GM21515 (cell line): ENCODE results near the gene UBXN11.
A peak's percentile ranks its signal among the peaks of the same experiment; 100 is the strongest.

ENCODE experiments used
- ATAC-seq: cut with Tn5 transposase; IDR thresholded peaks from one replicate; pipeline ENCODE4 v1.9.1; 2021; ENCODE audit not compliant: unreplicated experiment

Gene UBXN11

DNA sequence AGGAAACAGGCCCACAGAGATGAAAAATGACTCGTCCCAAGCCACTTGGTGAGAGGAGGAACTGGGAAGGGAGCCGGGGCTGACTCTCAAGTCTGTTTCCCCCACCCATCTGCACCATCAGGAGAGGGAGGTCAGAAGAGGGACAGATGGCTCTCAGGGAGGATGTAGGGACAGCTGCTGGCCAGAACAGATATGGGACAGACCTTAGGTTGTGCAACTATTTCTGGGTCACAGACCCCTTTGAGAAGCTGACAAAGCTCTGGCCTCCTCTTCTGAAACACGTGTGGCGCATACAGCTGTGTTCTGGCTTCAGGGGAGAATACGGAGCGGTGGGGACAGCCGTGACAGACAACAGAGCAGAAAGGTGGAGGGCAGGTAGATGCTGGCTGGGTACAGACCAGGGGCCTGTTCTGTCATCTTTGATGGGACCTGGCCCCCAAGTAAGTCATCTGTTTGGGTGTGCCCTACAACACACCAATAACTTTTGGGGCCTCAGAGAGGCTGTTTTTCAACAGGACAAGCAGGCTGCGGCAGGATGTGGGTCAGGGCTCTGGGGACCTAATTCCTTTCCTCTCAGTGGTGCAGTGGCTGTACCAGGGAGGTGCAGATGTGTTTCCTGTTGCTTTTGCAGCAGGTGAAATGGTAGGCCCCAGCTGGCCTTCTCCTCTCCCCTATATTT lies 19.3 kb downstream of the UBXN11 start:
- peak; percentile 40 for ATAC-seq

DNA sequence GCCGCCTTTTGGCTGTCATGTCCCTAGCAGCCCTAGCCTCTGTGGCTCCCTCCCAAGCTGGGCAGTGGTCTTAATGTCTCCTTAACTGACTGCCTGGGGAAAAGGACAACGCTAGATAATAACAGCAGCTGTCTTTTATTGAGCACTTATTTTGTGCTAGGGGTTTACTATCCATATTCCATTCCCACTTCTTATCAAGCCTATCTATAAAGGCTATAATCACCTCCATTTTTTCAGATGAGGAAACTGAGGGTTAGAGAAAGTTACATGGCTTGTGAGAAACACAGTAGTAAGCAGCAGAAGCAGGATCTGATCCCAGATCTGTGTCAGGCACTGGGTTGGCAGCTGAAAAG lies 20.4 kb downstream of the UBXN11 start:
- no peak for ATAC-seq

DNA sequence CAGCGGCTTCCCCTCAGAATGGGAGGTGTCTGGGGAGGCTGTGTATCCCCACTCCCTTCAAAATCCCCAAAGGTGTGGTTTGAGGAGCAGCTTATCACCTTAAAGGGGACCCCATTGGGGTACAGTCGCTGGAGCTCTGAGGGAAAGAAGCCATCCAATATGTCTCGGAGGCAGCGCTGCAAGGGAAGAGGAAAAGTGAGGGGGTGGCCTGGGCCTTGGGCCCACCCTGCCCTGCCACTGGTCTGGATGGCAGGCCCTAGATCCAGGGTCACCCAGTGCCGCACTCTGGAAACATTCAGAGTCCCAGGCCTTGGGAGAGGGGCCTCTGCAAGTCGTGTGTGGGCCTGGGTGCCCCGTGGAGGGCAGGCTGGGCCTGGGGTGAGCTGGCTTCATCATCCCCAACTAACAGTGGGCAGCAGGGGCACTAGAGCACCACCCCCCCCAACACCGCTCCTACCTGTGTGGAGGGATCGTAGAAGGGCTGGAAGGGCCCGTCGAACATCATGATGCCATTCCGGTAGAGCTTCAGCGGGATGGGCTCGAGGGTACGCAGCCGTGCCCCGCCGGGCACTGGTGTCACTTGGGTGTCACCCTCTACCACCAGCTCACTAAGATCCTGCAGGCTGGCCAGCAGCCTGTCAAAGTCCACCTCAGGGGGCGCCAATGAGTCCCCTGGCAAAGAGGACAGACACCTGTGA lies 20.9 kb downstream of the UBXN11 start:
- ATAC-seq = no peak

DNA sequence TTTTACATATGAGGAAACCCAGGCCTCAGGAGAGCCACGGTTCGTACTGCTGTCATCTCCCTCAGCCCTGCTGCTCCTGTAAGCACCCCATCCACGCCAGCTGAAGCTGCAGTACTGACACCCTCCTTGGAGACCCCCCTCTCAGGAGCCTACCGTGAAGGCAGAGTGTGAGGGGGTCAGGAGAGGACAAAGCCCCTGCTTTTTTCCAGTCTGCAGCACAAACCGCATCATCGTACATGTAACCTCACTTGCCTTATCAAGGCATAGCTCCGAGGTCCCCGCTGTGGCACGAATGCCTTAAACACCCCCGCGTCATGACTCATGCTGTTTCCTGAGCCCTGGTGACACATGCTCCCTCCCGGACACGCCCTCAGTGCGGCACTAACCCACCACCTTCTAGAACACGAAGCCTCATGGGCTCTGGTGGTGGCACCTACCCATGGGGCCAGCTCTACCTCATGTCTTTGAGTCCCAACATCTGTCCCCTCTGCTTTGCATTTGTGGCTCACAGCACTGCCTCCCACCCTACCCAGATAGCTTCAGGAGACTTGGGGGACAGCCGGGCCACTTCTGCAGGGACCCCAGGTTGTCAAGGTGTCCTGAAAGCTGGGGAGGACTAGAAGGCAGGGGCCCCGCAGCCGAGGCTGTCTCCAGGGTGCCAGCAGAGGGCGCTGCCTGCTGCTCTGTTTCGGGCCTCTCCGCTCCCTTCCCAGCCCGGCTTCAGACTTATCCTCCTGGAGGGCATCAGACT lies 21.7 kb downstream of the UBXN11 start:
- no peak for ATAC-seq

DNA sequence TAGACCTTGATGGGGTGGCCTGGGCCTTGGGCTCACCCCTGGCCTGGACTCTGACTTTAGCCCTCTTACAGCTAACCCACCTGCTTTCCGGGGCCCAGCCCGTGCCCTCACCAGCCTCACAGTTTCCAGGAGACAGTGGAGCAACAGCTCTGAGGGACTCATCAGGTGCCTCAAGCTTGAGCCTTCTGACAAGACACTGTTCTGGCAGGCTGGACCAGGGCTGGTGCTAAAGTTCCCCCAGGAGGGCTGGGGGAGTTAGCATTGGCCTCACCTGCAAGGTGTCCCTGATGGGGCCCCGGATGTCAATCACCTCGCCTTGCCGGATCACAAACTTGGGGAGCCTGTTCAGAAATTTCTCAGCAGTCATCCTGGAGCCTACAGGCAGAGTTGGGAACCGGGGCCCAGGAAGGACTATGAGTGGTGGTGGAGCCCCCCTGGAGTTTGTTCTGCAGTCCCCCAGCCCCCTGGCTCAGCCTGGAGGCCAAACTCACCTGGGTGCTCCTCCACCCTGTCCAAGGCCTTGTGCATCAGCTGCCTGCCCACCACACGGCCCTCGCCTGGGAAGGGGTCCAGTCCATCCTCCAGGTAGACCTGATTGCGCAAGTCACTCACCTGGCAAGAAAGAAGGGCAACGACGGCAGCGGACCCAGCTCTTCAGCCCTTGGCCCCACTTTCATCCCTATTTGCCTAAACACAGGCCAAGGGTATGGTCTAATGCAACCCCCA lies 22.4 kb downstream of the UBXN11 start:
- no peak for ATAC-seq

DNA sequence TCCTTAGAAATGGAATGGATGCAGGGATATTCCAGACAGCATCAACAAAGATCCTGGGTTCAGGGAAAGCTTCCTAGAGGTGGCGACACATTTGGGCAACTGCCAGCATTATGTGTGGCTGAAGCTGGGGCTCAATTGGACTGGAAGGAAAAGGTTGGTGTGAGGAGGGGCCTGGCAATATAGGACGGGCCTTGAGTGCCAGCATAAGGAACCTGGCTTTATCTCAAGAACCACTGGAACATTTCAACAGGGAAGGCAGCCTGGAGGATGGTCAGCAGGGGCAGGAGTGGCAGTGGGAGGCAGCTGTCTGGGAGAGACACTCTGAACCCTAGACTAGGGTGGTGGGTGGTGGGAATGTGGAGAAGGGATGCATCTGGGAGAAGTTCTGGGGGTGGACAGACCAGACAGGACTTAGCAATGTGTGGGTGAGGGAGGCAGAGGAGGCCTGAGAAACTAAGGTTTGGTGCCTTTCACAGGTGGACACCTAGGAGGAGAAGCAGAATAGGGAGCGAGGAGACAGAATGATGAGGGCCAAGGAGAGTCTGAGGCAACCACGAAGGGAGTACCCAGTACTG lies 23.1 kb downstream of the UBXN11 start:
- no peak for ATAC-seq

DNA sequence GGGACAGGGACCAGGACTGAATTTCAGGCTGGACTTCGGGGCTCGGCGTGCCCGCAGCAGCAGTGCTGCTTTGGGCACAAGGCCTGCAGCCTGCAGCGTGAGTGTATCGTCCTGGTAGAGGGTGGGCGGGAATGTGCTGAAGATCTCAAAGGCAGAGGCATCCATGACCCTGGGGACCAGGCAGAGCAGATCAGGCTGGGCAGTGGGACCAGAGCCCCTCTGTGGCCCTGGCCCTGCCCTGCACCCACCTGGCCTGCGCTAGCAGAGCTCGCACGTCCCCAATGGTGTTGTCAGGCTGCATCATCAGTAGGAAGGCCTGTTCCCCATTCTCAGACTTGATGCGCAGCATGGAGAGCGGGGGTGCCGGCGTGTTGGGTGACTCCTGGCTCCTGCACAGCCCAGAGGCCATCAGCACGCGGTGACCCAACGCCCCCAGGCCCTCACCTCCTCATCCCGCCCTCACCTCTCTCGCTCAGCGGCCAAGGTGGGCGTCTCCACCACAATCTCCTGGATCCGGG lies 24.0 kb downstream of the UBXN11 start:
- no peak for ATAC-seq

DNA sequence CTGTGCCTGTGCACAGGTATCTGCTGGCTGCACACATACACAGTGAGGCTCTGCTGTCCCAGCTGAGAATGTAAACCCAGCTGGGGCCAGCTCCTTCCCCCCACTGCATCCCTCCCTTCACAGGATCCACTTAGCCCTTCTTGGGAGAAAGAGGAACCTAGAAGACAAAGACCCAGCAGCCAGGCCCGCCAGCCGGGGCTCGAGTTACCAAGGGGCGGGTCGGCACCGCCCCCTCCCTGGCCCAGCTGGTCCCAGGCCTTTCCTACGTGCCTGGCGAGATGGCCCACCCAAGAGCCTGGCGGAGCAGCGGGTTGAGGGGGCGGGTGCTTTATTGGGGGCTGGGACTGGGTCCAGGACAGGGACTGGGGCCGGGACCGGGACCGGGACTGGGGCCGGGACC lies 24.5 kb downstream of the UBXN11 start:
- no peak for ATAC-seq

DNA sequence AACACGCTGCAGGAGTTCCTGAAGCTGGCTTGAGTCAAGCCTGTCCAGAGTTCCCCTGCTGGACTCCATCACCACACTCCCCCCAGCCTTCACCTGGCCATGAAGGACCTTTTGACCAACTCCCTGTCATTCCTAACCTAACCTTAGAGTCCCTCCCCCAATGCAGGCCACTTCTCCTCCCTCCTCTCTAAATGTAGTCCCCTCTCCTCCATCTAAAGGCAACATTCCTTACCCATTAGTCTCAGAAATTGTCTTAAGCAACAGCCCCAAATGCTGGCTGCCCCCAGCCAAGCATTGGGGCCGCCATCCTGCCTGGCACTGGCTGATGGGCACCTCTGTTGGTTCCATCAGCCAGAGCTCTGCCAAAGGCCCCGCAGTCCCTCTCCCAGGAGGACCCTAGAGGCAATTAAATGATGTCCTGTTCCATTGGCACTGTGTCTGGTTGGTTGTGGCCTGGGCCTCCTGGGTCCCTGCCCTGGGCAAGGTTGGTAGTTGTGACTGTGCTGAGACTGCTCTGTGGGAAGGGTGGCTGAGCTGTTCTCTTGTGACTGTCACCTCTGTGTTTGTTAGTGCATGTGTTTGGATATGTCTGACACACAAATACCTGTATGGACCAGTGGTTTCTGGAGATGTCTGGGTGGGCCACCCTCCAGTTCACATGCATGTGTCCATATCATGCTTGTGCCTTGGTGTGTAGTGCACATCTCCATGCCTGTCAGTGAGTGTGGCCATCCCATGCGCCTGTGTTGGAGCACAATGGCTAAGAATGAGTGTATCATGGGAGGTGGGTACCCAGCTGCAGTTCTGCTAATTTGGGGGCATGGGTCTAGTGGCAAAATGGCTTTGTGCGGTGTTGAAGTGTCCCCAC lies 25.1 kb downstream of the UBXN11 start:
- no peak for ATAC-seq

DNA sequence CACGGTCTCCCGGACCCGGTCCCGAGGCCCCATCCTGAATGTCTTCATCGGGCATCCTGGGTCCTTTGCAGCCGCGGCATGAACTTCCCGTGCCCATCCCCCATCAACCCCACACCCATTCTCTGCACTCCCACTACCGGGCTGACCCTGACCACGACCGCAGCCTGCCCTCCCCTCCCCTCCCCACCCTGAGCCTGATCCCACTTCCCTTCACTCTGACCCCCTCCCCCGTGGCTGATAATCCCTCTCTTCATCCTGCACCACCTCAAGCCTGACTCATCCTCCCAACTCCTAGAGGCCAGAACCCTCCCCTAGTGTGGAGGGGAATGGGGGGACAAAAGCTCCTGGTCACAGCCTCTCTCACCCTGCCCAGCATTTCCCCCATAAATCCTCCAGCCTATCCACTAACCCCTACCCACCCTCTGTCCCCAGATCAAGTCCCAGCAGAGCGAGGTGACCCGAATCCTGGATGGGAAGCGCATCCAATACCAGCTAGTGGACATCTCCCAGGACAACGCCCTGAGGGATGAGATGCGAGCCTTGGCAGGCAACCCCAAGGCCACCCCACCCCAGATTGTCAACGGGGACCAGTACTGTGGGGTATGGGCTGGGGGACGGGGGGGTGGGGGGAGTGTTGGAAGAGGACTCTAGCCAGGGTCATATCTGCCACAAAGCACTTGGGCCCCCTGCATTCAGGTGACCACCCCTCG lies 25.9 kb downstream of the UBXN11 start:
- peak; percentile 2 for ATAC-seq

DNA sequence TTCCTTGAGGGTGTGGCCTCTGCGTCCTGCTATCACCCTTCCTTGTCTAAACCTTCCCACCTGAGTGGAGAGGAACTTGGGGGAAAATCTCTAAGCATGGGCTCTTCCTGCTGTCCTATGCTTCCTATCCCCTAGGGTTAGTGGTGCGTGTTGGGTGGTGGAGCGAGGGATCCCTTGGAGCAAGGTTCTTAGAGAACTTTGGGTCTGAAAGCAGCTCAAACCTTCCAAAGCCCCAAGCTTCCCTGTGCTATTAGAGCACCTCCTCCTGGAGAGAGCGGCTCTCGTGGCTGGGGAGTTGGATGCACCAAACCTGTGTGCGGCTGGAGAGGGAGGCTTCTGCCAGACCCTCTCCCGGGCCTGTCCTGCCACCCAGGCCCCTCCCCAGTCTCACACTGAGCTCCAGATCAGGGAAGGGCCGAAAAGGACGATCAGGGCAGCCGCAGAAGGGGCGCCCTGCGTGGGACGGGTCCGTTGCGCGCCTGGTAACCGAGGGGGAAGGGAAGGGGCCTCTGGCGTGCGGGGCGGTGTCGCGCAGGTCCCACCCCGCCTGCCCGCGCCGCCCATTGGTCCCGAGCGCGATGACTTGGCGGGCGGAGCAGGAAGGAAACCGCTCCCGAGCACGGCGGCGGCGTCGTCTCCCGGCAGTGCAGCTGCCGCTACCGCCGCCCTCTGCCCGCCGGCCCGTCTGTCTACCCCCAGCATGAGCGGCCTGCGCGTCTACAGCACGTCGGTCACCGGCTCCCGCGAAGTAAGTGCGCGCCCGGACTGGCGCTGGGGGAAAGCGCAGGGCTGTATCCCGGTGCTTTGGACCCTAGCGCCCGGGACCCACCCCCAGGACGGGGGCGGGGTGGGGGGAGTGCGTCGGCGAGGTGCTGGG lies 26.7 kb downstream of the UBXN11 start, which contains the start of gene SH3BGRL3:
SH3BGRL3 (plus strand) TSS at position 631 of the 877 bp plus-strand sequence; CDS start at position 701, 70 bp downstream.
- ATAC-seq = peak; percentile 51

DNA sequence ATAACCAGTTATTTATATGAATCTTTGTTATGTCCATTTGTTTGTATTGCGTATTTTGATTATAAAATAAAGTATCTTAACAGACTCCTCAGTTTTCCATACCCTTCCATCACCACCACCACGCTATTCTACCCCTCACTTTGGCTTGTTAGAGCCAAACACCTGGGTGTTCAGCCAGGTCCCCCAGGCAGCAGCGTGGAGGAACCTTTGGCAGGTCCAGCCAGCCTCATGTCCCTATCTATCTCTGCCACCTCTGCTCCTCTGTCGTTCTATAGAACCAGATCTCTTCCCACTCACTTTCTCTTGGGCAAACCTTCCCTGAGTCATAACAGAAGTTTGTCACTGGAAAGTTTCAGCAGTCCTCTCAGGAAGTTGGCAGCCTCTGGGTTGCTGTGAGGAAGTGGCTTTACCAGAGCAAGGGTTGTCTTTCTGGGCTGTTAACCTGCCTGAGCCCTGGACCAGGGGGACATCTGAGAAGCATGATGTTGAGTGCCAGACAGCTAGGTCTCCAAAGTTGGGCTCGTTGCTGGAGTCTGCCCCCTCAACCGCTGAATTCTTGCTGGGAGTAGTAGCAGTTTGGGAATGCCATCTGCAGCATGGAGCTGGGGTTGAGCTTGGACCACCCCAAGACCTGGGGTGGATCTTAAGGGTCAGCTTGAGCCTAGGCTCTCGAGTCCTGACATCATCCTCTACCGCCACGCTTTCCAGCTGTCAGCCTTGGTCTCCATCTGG lies 27.5 kb downstream of the UBXN11 start:
- no peak for ATAC-seq

DNA sequence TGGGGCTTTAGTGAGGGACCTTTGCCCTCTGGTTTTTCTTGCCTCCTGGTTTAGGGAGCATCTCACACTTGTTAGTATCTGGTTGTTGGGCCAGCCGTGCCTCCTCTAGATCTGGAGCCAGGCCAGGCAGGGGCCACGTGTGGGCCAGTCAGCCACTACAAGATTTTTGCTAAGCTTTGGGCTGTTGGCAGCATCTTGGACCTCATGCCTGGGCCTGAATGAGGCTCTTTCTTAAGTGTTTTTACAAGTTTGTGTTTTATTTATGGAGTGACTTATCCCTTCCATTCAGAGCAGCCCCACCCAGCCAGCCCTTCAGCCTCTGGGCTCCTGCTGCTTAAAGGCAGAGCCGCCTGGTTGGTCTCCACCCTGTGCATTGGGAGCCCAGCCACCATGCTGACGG lies 28.1 kb downstream of the UBXN11 start:
- no peak for ATAC-seq

DNA sequence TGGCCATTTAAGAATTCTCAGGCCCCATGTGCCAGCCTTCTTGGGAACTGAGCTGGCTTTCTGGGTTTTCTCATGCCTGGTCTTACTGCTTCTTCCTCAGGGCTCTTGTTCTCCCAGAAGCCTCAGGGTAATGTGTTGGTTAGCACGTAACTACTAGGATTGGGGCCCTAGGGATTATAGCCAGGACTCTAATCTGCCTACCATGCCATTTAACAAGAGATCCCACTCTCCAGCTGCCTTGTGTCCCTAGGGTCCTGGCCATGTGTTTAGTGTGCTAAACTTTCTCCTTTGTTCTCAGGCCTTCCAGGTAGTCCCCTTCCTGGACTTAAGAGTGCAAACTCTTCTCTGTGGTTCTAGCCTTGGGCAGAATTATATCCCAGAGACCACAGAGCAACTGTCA lies 28.7 kb downstream of the UBXN11 start:
- no peak for ATAC-seq

DNA sequence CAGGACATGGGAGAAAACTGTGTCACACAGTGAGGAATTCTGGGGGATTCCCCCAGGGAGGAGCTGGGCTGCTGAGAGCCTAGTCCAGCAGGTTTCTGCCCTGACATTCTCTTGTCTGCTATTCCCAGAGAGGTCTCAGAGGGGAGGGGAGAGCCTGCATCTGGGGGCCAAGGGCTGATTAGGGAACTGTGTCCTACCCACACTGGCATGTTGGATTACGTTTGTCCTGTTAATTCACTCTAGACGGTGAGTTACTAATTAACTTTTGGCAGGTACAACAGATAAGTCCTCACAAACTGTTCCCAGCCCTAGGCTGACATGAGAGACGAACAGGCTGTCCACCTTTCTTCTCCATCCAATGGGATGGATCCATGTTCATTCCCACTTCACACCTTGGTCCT lies 29.2 kb downstream of the UBXN11 start:
- ATAC-seq = no peak

DNA sequence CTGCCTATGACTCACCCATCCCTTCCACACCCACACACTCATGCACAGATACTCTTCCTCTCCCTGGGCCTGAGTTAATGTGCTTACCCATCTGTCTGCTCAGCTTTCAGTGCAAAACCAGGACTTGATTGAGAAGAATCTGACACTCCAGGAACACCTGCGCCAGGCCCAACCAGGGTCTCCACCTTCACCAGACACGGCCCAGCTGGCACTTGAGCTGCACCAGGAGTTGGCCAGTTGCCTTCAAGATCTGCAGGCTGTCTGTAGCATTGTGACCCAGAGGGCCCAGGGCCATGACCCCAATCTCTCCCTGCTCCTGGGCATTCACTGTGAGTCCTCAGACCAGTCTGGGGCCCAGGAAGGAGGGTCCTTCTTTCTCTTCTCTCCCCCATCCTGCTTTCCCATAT lies 30.0 kb downstream of the UBXN11 start:
- ATAC-seq = no peak

DNA sequence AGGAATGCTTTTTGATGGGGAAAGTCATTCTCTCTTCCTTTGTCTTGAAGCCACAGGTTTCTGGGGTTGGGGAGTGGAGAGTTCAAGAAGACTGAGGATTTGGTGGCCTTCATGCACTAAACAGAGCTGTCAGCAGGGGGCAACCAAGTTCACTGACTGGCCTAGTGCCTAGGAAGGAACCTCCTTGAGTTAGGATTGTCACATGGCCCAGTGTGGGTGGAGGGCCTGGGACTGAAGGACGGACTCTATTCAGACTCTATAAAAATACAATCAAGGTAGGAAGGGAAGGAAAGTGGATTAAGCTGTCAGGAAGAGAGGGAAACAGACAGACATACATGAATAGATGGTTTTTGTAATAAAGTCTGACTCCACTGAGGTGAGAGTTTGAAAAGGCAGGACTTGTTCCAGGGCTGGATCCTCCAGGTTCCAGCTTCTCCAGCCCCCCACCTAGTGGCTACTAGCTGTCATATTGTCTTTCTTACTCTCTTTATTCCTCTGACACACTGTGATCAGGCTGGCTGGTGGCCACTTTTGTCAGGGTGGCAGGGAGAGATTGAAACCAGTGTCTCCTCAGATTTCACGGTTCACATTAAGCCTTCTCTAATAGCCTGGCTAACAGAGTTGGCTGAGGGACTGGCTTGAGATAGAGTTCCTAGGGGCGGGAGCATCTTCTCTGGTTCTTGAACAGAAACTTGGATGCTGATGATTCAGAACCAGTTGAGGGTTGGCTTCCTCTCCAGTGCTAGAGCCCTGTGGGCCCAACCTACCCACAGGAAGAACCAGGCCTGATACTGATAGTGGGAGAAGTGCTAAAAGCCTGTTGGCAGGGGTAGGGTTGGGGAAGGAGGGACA lies 30.6 kb downstream of the UBXN11 start:
- ATAC-seq = no peak
